Activated CD8-positive, alpha-beta memory T cell treated with anti-CD3 and anti-CD28 coated beads for 4 hours (primary cell): ENCODE measurements around the gene IL10RB.
"Not testable (repeated sequence)": the region's sequence is repeated elsewhere in the genome, so short reads cannot be mapped to it uniquely, and the experiment has no call there.

Experiments
- DNase-seq, 2 donors: peaks; one replicate each; pipeline ENCODE4 v3.0.0-alpha.2; 2020; ENCODE audit warnings: low read depth in 2 of 2

IL10RB gene

DNA sequence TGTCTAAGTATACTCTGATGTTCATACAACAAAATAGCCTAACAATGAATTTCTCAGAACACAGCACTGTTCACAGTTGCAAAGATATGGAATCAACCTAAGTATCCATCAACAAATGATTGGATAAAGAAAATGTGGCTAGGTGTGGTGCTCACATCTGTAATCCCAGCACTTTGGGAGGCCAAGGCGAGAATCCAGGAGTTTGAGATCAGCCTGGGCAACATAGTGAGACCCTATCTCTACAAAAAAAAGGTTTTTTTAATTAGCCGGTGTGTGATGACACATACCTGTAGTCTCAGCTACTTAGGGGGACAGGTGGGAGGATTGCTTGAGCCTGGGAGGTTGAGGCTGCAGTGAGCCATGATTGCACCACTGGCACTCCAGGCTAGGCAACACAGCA is 25.8 kb upstream of the IL10RB start:
- DNase-seq = no peak

DNA sequence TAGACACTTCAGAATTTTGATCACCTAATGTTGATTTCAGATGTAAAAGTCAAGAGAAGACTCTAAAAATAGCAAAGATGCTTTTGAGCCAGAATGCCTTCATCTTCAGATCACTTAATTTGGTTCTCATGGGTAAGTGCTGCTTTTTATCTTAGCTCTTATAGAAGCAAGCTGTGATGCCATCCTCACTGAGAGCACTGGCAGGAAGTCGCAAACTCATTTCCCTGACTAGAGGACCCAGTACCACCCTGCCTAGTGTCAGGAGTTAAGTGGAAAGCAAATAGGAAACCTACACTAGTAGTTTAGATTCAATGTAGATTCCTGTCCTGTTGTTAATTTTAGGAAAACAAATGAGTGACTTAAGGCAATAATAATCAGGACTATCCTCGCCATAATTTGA is 24.3 kb upstream of the IL10RB start:
- DNase-seq = no peak

DNA sequence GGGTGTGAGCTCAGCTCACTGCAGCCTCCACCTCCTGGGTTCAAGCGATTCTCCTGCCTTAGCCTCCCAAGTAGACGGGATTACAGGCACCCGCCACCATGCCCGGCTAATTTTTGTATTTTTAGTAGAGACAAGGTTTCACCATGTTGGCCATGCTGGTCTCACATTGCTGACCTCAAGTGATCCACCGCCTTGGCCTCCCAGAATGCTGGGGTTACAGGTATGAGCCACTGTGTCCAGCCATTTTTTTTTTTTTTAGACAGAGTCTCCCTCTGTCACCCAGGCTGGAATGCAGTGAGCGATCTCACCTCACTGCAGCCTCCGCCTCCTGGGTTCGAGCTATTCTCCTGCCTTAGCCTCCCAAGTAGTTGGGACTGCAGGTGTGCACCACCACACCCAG is 23.3 kb upstream of the IL10RB start:
- not testable (repeated sequence) for DNase-seq

DNA sequence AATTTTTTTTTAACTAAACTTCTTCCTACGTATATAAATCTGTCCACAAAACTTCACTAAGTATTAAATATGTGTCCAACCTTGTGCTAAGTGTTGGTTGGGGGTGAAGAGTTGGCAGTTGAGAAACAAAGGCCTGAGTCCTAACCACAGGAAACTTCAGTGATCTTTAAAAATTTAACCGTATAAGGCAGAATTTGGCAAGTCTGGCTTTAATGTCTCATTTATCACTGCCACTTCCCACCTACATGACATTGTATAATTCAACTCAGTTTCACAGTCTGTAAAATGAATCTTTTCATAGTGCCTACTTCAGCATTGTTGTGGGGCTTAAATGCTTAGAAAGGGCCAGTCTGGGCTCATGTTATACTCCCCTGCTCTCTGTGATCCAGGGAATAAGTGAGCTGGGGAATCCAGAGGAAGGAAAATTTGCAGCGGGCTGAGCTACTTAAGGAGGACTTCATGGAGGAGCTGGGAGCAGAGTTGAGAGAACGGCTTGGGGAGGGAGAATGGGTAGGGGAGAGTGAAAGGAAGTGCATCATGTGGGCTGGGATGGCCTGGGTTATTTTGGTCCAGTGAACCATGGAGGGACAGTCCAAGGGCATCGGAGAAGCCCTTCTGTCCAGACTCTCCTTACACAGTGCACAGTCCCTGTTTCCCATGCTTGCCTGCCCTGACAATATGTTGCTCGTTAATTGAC is 21.9 kb upstream of the IL10RB start:
- no peak for DNase-seq

DNA sequence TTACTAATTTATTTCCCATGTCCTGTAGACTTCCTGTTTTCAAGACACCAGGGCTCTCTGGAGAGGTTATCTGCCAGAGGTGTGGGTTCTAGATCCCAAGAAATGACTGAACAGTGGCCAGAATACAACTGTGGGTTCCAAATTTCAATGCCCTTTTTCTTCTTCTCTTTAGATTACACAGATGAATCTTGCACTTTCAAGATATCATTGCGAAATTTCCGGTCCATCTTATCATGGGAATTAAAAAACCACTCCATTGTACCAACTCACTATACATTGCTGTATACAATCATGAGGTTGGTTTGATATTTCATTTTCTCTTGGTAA is 21.4 kb upstream of the IL10RB start:
- no peak for DNase-seq

DNA sequence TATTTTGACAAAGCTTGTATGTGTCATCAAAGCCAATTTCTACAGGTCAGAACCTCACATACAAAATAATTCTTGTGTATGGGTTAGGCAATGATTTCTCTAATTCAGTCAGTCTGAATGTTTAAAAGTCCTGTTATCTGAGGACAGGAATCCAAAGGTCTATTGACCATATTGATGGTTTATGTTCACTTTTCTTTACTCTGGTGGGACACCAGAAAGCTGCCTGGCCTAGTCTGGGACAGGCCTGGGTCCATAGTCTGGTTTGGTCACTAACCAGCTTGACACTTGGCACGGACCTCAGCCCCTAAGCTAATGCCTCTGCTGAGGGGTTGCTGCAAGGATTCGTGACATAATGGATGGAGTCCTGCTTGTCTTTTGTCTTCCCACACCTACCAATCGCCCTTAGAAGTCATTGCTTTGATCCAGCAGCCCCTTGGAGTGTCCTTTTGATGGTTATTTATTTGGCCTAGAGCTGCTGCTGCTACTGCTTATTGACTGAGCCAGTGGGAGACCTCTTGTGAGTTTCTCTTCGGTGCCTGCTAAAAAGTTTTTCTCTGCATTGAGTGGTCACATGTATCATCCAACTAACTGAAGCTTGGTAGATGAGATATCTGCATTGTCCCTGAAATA is 20.8 kb upstream of the IL10RB start:
- no peak for DNase-seq

DNA sequence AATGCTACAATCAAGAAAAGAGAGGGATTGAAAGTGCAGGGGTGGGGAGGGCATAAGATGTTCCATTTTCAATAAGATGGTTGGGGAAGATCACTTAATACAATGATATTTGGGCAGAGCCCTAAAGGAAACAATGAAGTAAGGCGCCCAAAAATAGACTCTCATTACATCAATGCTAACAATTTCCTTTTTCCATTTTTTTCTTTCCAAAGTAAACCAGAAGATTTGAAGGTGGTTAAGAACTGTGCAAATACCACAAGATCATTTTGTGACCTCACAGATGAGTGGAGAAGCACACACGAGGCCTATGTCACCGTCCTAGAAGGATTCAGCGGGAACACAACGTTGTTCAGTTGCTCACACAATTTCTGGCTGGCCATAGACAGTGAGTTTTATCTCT is 19.7 kb upstream of the IL10RB start:
- DNase-seq = no peak

DNA sequence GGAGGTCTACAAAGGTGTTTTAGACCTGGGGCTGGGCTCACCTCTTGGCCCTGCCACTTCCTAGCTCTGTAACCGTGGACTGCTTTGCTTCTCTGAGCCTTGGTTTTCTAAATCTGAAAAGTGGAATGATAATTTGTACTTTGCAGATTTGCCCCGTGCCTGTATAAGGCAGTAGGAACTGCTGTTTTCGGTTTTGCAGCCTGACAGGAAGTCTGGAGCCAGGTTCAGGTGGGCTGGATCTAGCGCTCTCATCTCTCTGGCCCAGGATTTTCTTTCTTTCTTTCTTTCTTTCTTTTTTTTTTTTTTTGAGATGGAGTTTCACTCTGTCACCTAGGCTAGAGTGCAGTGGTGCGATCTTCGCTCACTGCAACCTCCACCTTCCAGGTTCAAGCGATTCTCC is 19.2 kb upstream of the IL10RB start:
- DNase-seq = no peak

DNA sequence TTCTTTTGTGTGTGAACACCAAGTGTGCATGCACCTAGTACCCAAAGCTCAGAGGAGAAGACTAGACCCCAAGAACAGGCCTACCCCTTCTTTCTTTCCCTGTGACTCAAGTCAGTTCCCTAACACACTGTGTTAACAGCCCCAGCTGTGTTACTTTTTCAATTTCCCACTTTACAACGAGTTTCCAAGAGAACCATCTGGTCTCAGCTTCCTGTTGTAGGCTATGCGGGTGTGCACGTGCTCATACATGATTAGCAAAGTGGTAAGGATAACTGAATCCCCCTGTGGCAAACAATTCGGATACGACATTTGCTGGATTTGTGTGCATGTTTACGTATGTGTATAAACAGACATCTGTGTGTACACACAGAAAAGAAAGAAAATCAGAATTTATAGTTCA is 18.6 kb upstream of the IL10RB start:
- no peak for DNase-seq

DNA sequence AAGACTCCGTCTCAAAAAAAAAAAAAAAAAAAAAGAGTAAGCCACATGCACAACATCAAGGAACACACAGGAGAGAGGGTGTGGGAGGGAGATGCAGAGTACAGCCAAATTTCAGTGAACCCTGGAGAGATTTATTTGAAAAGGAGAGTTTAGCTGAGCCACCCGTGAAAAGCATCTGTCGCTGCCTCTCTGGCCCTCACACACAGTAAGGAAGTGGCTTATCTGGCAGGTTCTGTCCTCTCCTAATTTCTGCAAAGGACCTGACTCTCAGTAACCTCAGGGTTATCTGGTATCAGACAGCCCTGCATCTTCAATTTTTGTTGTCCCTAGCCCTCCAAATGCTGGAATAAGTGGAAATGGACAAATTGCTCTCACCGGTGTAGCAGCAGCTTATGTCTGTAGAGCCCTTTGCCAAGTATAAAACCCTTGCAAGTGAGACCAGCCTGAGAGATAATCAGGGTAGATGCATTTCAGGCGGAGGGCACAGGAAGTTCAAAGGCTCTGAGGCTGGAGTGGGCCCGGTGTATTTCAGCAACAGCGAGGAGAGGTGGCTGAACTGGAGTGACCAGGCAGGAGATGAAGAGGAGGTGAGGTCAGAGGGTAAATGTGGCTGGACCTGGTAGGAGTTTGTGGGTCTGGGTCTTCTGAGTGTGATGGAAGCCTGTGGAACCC is 16.7 kb upstream of the IL10RB start:
- DNase-seq = no peak

DNA sequence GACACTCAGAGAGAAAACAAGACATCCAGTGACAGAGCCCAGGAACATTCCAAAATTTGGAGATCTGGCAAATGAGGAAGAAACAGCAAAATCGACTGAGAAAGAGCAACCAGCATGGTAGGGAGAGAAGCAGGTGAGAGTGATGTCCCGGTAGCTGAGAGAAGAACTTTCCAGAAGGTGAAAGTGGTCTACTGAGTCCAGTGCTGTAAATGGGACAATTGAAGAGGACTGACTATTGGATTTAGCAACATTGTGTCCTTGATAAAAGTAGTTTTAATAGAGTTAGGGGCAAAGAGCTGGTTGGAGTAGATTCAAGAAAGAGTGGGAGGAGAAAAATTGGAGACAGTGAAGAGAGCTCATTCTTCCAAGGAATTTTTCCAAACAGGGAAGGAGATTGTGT is 15.0 kb upstream of the IL10RB start:
- DNase-seq = no peak

DNA sequence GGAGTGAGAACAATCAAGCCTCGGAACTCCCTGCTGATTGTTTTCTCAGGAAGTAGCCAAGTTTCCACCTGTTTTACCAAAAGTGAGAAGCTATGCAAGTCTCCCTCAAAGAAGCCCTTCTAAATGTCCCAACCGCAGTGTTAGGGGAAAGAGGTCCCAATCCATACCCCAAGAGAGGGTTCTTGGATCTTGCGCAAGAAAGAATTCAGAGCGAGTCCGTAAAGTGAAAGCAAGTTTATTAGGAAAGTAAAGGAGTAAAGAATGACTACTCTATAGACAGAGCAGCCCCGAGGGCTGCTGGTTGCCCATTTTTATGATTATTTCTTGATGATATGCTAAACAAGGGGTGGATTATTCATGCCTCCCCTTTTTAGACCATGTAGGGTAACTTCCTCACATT is 12.8 kb upstream of the IL10RB start:
- DNase-seq = not testable (repeated sequence)

DNA sequence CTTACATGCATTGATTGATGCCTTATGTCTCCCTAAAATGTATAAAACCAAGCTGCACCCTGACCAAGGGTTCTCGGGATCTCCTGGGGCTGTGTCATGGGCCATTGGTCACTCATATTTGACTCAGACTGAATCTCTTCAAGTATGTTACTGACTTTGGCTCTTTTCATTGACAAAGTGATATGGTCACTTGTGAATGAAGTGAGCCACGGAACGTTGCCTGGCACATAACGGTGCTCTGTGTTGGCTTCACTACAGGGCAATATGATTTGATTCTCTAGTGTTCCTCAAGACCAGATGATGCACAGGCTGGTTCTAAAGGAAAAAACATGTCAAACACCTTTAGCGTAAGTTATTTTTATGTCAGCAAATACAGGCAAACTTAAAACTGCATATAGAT is 11.4 kb upstream of the IL10RB start:
- DNase-seq = no peak

DNA sequence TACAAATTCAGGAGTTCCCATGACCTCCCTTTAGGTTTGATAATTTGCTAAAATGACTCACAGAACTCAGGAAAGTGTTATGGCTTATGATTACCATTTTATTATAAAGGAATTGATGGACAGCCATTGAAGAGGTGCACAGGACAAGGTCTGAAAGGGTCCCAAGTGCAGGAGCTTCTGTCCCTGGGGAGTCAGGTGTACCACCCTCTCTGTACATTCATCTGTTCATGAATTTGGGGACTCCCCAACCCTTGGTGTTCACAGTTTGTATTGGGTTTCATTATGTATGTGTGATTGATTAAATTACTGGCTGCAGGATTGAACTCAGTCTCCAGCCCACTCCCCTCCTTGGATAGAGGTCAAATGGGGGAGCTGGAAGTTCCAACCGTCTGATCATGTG is 10.8 kb upstream of the IL10RB start:
- DNase-seq = no peak

DNA sequence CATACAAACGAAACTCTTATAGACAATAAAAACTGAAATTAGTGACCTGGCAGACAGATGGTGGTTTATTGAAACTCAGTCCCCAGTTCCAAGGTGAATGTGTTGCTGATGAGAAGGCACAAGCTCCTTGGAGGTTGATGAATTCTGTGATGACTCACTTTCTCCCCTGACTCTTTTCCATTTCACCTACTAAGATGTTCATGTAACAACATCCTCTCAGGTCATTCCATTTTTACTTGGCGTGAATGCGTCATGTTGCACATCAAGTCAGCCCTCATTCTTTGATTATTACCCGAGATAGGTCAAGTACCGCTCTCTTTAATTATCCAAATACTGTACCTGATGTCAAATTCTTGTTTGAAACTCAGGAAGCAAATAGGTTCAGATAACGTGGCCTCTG is 10.1 kb upstream of the IL10RB start:
- DNase-seq = no peak

DNA sequence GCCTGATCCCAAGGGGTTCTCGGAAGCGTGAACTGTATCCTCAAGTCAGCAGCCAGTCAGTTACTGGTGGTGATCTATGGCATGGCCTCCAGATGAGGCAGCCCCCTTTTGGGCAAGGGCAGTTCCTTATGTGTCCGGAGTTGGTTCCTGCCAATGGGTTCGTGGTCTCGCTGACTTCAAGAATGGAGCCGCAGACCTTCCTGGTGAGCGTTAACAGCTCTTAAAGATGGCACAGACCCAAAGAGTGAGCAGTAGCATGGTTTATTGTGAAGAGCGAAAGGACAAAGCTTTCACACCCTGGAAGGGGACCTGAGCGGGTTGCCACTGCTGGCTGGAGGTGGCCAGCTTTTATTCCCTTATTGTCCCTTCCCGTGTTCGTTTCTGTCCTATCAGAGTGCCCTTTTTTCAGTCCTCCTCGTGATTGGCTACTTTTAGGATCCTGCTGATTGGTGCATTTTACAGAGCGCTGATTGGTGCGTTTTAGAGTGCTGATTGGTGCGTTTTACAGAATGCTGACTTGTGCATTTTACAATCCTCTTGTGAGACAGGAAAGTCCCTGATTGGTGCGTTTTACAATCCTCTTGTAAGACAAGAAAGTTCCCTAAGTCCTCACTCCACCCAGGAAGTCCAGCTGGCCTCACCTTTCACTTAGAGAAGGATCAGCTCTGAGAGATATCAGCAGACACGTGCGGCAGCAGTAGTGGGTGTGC is 8.9 kb upstream of the IL10RB start:
- no peak for DNase-seq

DNA sequence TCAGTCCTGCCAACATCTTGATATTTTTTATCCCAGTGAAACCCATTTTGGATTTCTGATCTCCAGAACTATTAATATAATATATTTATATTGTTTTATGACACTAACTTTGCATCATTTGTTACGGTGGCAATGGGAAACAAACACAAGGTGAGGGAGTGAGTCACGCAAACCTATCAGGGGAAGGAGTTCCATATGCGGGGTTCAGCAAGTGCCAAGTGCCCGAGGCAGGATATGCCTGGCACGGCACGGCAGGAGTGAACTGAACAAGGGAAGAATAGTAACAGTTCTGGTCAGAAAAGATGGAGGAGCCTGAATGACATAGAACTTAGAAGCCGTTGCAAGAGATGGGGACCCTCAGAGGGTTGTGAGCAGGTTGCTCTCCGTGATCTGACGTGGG is 7.7 kb upstream of the IL10RB start:
- no peak for DNase-seq

DNA sequence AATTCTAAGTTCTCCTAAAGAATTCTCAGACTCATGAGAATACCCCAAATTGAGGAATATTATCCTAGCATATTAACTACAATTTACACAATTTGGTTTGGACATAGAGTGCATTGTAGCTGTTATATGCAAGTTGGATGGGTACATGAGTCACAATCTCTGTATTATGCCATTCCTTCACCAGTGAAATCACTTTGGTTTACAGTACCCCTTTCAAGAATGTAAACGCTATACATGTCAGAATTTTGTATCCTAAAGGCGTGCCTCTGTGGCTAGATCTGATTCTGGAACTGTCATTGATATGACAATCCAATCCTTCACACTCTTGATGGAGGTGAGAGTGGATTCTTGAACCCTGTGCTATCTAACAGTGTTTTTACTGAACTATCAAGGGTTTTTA is 6.7 kb upstream of the IL10RB start:
- DNase-seq = no peak

DNA sequence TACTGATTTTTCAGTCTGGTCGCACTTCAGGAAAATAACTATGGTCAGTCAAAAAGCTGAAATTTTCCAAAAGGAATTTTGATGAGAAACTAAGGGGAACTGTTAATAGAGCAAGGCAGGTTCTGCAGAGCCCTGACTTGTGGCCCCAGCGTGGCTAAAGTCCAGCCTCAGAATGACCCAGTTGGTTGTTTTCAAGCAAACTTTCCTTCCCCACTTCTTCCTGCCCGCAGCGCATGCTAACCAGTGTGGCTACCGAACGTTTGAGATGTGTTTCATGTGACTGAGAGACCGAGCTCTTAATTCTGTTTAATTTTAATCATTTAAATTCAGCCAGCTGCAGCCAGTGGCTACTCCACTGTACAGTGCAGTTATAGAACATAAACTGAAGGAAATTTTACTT is 6.2 kb upstream of the IL10RB start:
- DNase-seq = no peak

DNA sequence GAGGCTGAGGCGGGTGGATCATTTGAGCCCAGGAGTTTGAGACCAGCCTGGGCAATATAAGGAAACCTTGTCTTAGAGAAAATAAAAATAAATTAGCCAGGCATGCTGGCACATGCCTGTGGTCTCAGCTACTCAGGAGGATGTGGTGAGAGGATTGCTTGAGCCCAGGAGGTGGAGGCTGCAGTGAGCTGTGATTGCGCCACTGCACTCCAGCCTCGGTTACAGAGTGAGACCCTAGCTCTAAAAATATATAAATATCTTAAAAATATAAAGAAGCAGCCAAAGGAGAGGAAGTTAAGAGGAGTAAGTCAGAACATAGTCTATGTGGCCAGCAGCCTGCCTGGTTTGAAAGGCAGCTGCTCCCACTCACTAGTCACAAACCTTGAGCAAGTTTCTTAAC is 4.5 kb upstream of the IL10RB start:
- DNase-seq = no peak

DNA sequence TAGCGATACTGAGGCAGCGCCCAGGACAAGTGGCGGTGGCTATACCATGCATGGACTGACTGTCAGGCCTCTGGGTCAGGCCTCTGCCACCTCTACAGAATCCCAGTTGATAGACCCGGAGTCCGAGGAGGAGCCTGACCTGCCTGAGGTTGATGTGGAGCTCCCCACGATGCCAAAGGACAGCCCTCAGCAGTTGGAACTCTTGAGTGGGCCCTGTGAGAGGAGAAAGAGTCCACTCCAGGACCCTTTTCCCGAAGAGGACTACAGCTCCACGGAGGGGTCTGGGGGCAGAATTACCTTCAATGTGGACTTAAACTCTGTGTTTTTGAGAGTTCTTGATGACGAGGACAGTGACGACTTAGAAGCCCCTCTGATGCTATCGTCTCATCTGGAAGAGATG is 3.2 kb upstream of the IL10RB start:
- DNase-seq = no peak

DNA sequence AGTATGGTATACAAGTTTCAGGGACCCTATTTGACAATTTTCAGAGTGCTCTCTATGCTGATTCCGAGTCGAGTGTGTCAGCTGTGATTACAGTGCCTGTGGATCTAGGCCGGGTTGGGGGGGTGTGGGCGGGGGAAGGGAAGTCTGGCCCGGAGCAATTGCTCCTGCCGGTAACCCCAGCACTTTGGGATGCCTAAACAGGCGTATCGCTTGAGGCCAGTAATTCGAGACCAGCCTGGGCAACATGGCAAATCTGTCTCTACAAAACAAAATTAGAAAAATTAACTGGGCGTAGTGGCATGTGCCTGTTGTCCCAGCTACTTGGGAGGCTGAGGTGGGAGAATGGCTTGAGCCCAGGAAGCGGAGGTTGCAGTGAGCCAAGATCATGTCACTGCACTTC is 1.6 kb upstream of the IL10RB start:
- DNase-seq = no peak

DNA sequence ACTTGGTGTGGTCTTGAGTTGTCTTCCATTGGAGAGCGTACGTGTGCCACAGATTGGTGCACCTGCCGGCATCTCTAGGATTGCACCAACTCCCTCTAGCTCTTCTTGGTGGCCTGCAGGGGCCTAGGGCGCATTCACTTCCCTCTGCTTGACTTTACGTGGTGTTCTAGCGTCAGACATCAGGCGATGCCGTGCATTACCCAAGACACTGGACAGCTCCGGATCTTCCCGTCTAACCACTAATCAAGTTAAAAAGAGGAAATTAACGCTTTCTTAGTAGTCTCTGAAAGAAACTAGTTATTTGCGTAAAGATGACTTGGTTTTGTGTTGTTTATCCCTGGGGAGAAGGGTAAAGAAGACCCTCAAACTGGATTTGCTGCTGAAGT is 510 bp upstream of the IL10RB start:
- no peak for DNase-seq
